BLaER1 treated with 17β-estradiol and CSF1 and Interleukin-3, amounts not matched to agents 10 nM and 100 nM (cell line): ENCODE measurements around the gene MYO1B.
A peak's percentile ranks its signal among the peaks of the same experiment; 100 is the strongest.

Source experiments
- H3K27ac ChIP-seq, 11 experiments: shearing (Covaris generic); formaldehyde crosslinking; 2 replicates each; pipeline ENCODE4 v1.8.1; 2022
- H3K27me3 ChIP-seq, 11 experiments: shearing (Covaris generic); formaldehyde crosslinking; 2 replicates each; pipeline ENCODE4 v1.8.1; 2022
- H3K36me3 ChIP-seq, 11 experiments: shearing (Covaris generic); formaldehyde crosslinking; 2 replicates each; pipeline ENCODE4 v1.8.1; 2022
- H3K4me1 ChIP-seq, 10 experiments: shearing (Covaris generic); formaldehyde crosslinking; 2 replicates each; pipeline ENCODE4 v1.8.1; 2022
- H3K4me2 ChIP-seq, 11 experiments: shearing (Covaris generic); formaldehyde crosslinking; 2 replicates each; pipeline ENCODE4 v1.8.1; 2022
- H3K4me3 ChIP-seq, 10 experiments: shearing (Covaris generic); formaldehyde crosslinking; 2 replicates each; pipeline ENCODE4 v1.8.1; 2022
- H3K9ac ChIP-seq, 11 experiments: shearing (Covaris generic); formaldehyde crosslinking; 2 replicates each; pipeline ENCODE4 v1.8.1; 2022
- H3K9me3 ChIP-seq, 11 experiments: shearing (Covaris generic); formaldehyde crosslinking; replicated peaks in 1 of 11; 2 replicates each; pipeline ENCODE4 v1.8.1; 2022
- H4K20me1 ChIP-seq, 11 experiments: shearing (Covaris generic); formaldehyde crosslinking; 2 replicates each; pipeline ENCODE4 v1.8.1; 2022
- Cebpa-rat ChIP-seq, 11 experiments: shearing (Covaris generic); IDR thresholded peaks; 2 replicates each; pipeline ENCODE4 v1.8.1; 2022

The MYO1B gene

GRCh38 chr2:191206613-191207471, 38.4 kb upstream of the MYO1B start:
- Histone ChIP-seq H3K27me3 (no peaks in the 10 kb centered on the region), H4K20me1 (no peaks in the 10 kb centered on the region), H3K4me2 (no peak overlapping the region), H3K36me3 (no peaks in the 10 kb centered on the region), H3K27ac (no peak overlapping the region), H3K9me3 (peaks cover 3 to 13% (median 9%) of the 10 kb centered on the region in 11 experiments; a peak in 19 of 22 replicates), H3K4me1 (peaks cover 0 to 16% (median 5%) of the 10 kb centered on the region in 10 experiments; a peak in 9 of 20 replicates), H3K9ac (no peak overlapping the region), H3K4me3 (no peak overlapping the region)
- TF ChIP-seq Cebpa-rat (IDR thresholded peaks at IDR 0.05) = no peak

DNA sequence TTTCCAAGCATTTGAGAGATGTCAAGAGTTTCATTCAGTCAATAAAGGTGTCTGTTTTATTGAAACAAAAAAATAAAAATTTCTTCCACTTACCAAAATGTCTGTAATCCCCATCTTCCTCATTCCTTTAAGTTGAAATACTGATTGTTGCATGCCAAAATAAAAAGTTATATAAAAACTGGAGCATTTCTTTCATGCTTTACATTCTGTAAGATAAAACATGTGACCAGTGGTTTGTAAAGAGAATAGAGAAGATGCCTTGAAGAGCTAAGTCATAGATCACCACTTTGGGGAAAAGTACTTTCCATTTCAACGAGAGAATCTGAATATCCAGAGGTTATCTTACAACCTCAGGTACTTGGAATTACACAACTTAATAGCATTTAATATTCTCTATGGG, 35.9 kb upstream of the MYO1B start:
- Histone ChIP-seq H3K27me3 (no peaks in the 10 kb centered on the region), H3K4me1 (peaks cover 0 to 4% (median 0%) of the 10 kb centered on the region in 10 experiments; a peak in 1 of 20 replicates), H4K20me1 (no peaks in the 10 kb centered on the region), H3K36me3 (no peaks in the 10 kb centered on the region), H3K9ac (no peak overlapping the region), H3K4me3 (no peak overlapping the region), H3K27ac (no peak overlapping the region), H3K4me2 (no peak overlapping the region), H3K9me3 (peaks cover 9 to 25% (median 18%) of the 10 kb centered on the region in 11 experiments; a peak in 21 of 22 replicates)
- no peak for TF ChIP-seq Cebpa-rat (IDR thresholded peaks at IDR 0.05)

GRCh38 chr2:191212119-191212518, 33.1 kb upstream of the MYO1B start:
- Histone ChIP-seq H4K20me1 (no peaks in the 10 kb centered on the region), H3K4me1 (no peaks in the 10 kb centered on the region), H3K27me3 (no peaks in the 10 kb centered on the region), H3K4me3 (no peak overlapping the region), H3K27ac (no peak overlapping the region), H3K9ac (no peak overlapping the region), H3K9me3 (peaks cover 9 to 25% (median 18%) of the 10 kb centered on the region in 11 experiments; a peak in 21 of 22 replicates), H3K36me3 (no peaks in the 10 kb centered on the region), H3K4me2 (no peak overlapping the region)
- TF ChIP-seq Cebpa-rat (IDR thresholded peaks at IDR 0.05) = no peak

DNA sequence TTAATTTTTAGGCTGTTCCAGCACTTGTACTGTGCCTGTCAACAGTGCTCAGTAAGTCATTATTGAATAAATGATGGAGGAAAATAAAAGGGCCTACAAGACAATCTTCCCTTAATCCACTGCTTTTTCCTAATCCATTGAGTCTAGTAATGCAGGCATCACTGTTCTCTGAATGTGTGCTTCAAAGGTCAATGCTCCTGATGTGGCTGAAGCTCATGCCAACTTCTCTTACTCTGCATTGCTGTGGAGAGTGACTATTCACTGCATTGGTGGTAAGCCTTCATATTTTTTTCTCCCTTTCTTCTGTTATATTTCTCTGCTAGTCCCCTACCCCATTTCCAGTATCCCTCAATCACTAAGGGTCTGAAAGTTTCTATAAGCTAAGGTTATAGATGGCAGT, 31.9 kb upstream of the MYO1B start:
- Histone ChIP-seq H3K9ac (no peak overlapping the region), H3K9me3 (peaks cover 9 to 25% (median 18%) of the 10 kb centered on the region in 11 experiments; a peak in 21 of 22 replicates), H3K27me3 (no peaks in the 10 kb centered on the region), H3K27ac (no peak overlapping the region), H4K20me1 (no peaks in the 10 kb centered on the region), H3K4me1 (peaks cover 0 to 10% (median 0%) of the 10 kb centered on the region in 10 experiments; a peak in 3 of 20 replicates), H3K36me3 (no peaks in the 10 kb centered on the region), H3K4me2 (no peak overlapping the region), H3K4me3 (no peak overlapping the region)
- no peak for TF ChIP-seq Cebpa-rat (IDR thresholded peaks at IDR 0.05)

- Histone ChIP-seq H3K4me2 (no peak overlapping the region), H3K27me3 (no peaks in the 10 kb centered on the region), H4K20me1 (no peaks in the 10 kb centered on the region), H3K9ac (no peak overlapping the region), H3K27ac (no peak overlapping the region), H3K36me3 (no peaks in the 10 kb centered on the region), H3K9me3 (peaks cover 9 to 23% (median 17%) of the 10 kb centered on the region in 11 experiments; a peak in 21 of 22 replicates), H3K4me1 (peaks cover 0 to 11% (median under 1%) of the 10 kb centered on the region in 10 experiments; a peak in 6 of 20 replicates), H3K4me3 (no peak overlapping the region)
- no peak for TF ChIP-seq Cebpa-rat (IDR thresholded peaks at IDR 0.05)
Observed at GRCh38 chr2:191215230-191215629, 30.0 kb upstream of the MYO1B start.

GRCh38 chr2:191215666-191216065, 29.5 kb upstream of the MYO1B start:
- H3K4me2 ChIP-seq = no peak overlapping the region
- H4K20me1 ChIP-seq = no peaks in the 10 kb centered on the region
- H3K36me3 ChIP-seq = no peaks in the 10 kb centered on the region
- peaks cover 2 to 15% (median 5%) of the 10 kb centered on the region in 10 experiments; a peak in 15 of 20 replicates for H3K4me1 ChIP-seq
- no peak overlapping the region for H3K27ac ChIP-seq
- no peaks in the 10 kb centered on the region for H3K27me3 ChIP-seq
- no peak overlapping the region for H3K9ac ChIP-seq
- H3K4me3 ChIP-seq = no peak overlapping the region
- H3K9me3 ChIP-seq = peaks cover 11 to 21% (median 17%) of the 10 kb centered on the region in 11 experiments; a peak in 21 of 22 replicates
- TF ChIP-seq Cebpa-rat (IDR thresholded peaks at IDR 0.05) = no peak

- Histone ChIP-seq H3K4me1 (peaks cover 8 to 34% (median 24%) of the 10 kb centered on the region in 10 experiments), H3K27me3 (no peaks in the 10 kb centered on the region), H3K9ac (no peak overlapping the region), H3K27ac (peak overlapping the region in 1 of 11 experiments; percentile 6; a peak in 1 of 22 replicates), H3K36me3 (no peaks in the 10 kb centered on the region), H4K20me1 (no peaks in the 10 kb centered on the region), H3K4me2 (no peak overlapping the region), H3K9me3 (peaks cover 0 to 18% (median 11%) of the 10 kb centered on the region in 11 experiments; a peak in 20 of 22 replicates), H3K4me3 (no peak overlapping the region)
- TF ChIP-seq Cebpa-rat (IDR thresholded peaks at IDR 0.05) = no peak
Observed at GRCh38 chr2:191217580-191217979, 27.6 kb upstream of the MYO1B start.

- no peak for TF ChIP-seq Cebpa-rat (IDR thresholded peaks at IDR 0.05)
- H3K9me3 ChIP-seq = peaks cover 0 to 15% (median 9%) of the 10 kb centered on the region in 11 experiments; a peak in 16 of 22 replicates
- H3K27me3 ChIP-seq = no peaks in the 10 kb centered on the region
- no peaks in the 10 kb centered on the region for H3K36me3 ChIP-seq
- peak overlapping the region in 1 of 11 experiments; percentile 6; a peak in 1 of 22 replicates for H3K27ac ChIP-seq
- no peak overlapping the region for H3K4me3 ChIP-seq
- no peaks in the 10 kb centered on the region for H4K20me1 ChIP-seq
- H3K9ac ChIP-seq = no peak overlapping the region
- H3K4me2 ChIP-seq = no peak overlapping the region
- peaks cover 16 to 42% (median 32%) of the 10 kb centered on the region in 10 experiments for H3K4me1 ChIP-seq
Observed at GRCh38 chr2:191218292-191218898, 26.8 kb upstream of the MYO1B start.

GRCh38 chr2:191220671-191221070, 24.5 kb upstream of the MYO1B start:
- no peak overlapping the region for H3K4me3 ChIP-seq
- no peaks in the 10 kb centered on the region for H3K36me3 ChIP-seq
- no peaks in the 10 kb centered on the region for H4K20me1 ChIP-seq
- no peaks in the 10 kb centered on the region for H3K27me3 ChIP-seq
- H3K27ac ChIP-seq = peak overlapping the region in 8 of 11 experiments; percentile 37 to 85 (median 77); a peak in 13 of 22 replicates
- peak overlapping the region in 10 of 11 experiments; percentile 3 to 90 (median 47); a peak in 19 of 22 replicates for H3K4me2 ChIP-seq
- peaks cover 0 to 15% (median 9%) of the 10 kb centered on the region in 11 experiments; a peak in 16 of 22 replicates for H3K9me3 ChIP-seq
- no peak for TF ChIP-seq Cebpa-rat (IDR thresholded peaks at IDR 0.05)
- H3K4me1 ChIP-seq = peaks cover 20 to 50% (median 38%) of the 10 kb centered on the region in 10 experiments
- H3K9ac ChIP-seq = no peak overlapping the region
